MM.1S (cell line): ENCODE measurements around the gene PTGS2.

Experiments used
- DNase-seq: peaks from one replicate; pipeline ENCODE4 v3.0.0-alpha.2; 2015
- H2AFZ ChIP-seq: fragments of 300-600 bp; sonication (generic); 2 replicates; pipeline ENCODE4 v1.6.0; 2016; ENCODE audit warnings: antibody characterized with exemption, low read length
- H3F3A ChIP-seq: fragments of 300-600 bp; sonication (generic); 2 replicates; pipeline ENCODE4 v1.6.1; 2016; ENCODE audit warnings: mild to moderate bottlenecking, antibody characterized with exemption, low read length, moderate library complexity, mixed read lengths; ENCODE audit not compliant: insufficient read depth
- H3K27ac ChIP-seq: fragments of 300-600 bp; sonication (generic); 2 replicates; pipeline ENCODE4 v1.5.1; 2016; ENCODE audit warnings: mild to moderate bottlenecking, low read length
- H3K27me3 ChIP-seq: fragments of 300-600 bp; sonication (generic); replicated peaks from 2 replicates; pipeline ENCODE4 v1.6.0; 2016; ENCODE audit warnings: low read length; ENCODE audit not compliant: insufficient read depth
- H3K36me3 ChIP-seq: fragments of 300-600 bp; sonication (generic); replicated peaks from 2 replicates; pipeline ENCODE4 v1.6.1; 2016; ENCODE audit warnings: mild to moderate bottlenecking, low read length, mixed read lengths; ENCODE audit not compliant: insufficient read depth
- H3K4me1 ChIP-seq: fragments of 300-600 bp; sonication (generic); 2 replicates; pipeline ENCODE4 v1.6.1; 2016; ENCODE audit warnings: low read length, mixed read lengths
- H3K4me2 ChIP-seq: fragments of 300-600 bp; sonication (generic); 2 replicates; pipeline ENCODE4 v1.6.0; 2016; ENCODE audit warnings: low read depth, low read length
- H3K4me3 ChIP-seq: fragments of 300-600 bp; sonication (generic); 2 replicates; pipeline ENCODE4 v1.5.1; 2016; ENCODE audit warnings: low read length, mixed read lengths
- H3K79me2 ChIP-seq: fragments of 300-600 bp; sonication (generic); 2 replicates; pipeline ENCODE4 v1.6.1; 2016; ENCODE audit warnings: mixed run types, low read length, mixed read lengths
- H3K9ac ChIP-seq: fragments of 300-600 bp; sonication (generic); 2 replicates; pipeline ENCODE4 v1.6.1; 2016; ENCODE audit warnings: low read length, mixed read lengths
- H3K9me2 ChIP-seq: fragments of 300-600 bp; sonication (generic); replicated peaks from 2 replicates; pipeline ENCODE4 v1.6.1; 2016; ENCODE audit warnings: mild to moderate bottlenecking, low read length, mixed read lengths; ENCODE audit not compliant: insufficient read depth
- H3K9me3 ChIP-seq: fragments of 300-600 bp; sonication (generic); replicated peaks from 2 replicates; pipeline ENCODE4 v1.6.1; 2016; ENCODE audit warnings: mild to moderate bottlenecking, low read length, mixed read lengths; ENCODE audit not compliant: insufficient read depth
- H4K20me1 ChIP-seq: fragments of 300-600 bp; sonication (generic); 2 replicates; pipeline ENCODE4 v1.6.1; 2016; ENCODE audit warnings: mild to moderate bottlenecking, low read length, moderate library complexity, mixed read lengths; ENCODE audit not compliant: insufficient read depth
- EZH2 ChIP-seq: fragments of 300-600 bp; sonication (generic); optimal IDR thresholded peaks from 2 replicates; pipeline ENCODE3; 2017; ENCODE audit warnings: low read depth, mild to moderate bottlenecking, antibody characterized with exemption, low read length, mixed read lengths
- EZH2phosphoT487 ChIP-seq: fragments of 300-600 bp; sonication (generic); IDR thresholded peaks from 2 replicates; pipeline ENCODE4 v1.6.1; 2018; ENCODE audit warnings: antibody characterized with exemption, low read length
- TF ChIP-seq, protein P1 (sequence below): fragments of 300-600 bp; sonication (generic); IDR thresholded peaks from 2 replicates; pipeline ENCODE4 v1.5.1; 2016; ENCODE audit warnings: antibody characterized with exemption, low read length, mixed read lengths

PTGS2 gene

DNA sequence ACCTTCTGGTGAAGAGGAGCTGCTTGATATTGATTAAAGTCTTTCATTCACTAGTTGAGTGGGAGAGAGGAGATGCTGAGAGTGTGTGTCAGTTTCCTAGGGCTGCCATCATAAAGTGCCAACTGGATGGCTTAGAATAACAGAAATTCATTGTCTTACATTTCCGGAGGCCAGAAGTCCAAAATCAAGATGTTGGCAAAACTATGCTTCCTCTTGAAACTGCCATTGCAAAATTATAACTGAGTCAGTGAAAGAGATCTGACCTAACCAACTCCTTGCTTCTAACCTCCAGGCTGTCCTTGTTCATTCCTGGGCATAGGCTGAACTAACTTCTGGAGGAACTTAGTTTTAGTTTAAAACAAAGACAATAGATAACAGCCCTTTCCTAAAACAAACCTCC, 47.1 kb downstream of the PTGS2 start:
- Histone ChIP-seq H3K9ac (no peak overlapping the region), H4K20me1 (no peaks in the 10 kb centered on the region), H3K9me2 (no peaks in the 10 kb centered on the region), H3F3A (no peaks in the 10 kb centered on the region), H3K36me3 (no peaks in the 10 kb centered on the region), H3K27me3 (no peaks in the 10 kb centered on the region), H3K4me1 (peaks cover 7% of the 10 kb centered on the region), H2AFZ (no peak overlapping the region), H3K4me2 (no peak overlapping the region), H3K9me3 (no peaks in the 10 kb centered on the region), H3K27ac (no peak overlapping the region), H3K4me3 (no peak overlapping the region), H3K79me2 (no peaks in the 10 kb centered on the region)
- no peak for TF ChIP-seq EZH2phosphoT487
- TF ChIP-seq, protein P1, sequence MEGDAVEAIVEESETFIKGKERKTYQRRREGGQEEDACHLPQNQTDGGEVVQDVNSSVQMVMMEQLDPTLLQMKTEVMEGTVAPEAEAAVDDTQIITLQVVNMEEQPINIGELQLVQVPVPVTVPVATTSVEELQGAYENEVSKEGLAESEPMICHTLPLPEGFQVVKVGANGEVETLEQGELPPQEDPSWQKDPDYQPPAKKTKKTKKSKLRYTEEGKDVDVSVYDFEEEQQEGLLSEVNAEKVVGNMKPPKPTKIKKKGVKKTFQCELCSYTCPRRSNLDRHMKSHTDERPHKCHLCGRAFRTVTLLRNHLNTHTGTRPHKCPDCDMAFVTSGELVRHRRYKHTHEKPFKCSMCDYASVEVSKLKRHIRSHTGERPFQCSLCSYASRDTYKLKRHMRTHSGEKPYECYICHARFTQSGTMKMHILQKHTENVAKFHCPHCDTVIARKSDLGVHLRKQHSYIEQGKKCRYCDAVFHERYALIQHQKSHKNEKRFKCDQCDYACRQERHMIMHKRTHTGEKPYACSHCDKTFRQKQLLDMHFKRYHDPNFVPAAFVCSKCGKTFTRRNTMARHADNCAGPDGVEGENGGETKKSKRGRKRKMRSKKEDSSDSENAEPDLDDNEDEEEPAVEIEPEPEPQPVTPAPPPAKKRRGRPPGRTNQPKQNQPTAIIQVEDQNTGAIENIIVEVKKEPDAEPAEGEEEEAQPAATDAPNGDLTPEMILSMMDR = no peak
- TF ChIP-seq EZH2 = no peak
- no peak for DNase-seq

DNA sequence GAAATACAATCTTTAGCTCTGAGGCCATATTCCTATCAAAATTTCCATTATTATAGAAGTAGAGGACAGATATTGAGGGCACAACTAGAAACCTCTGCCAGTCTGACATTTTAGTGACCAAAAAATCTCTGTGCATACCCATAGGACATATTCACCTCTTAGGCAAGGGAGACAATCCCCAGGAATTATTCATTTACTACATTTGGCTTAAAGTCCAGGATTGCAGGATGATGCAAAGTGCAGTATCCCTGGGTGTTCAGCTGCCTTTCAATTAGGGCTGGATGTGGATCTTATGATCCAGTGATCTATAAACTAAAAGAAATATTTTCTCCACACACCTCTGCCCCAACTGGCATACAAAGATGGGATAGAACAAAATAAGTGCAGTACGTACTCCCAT, 50.9 kb downstream of the PTGS2 start:
- Histone ChIP-seq H3K79me2 (no peaks in the 10 kb centered on the region), H2AFZ (no peak overlapping the region), H3K9me2 (no peaks in the 10 kb centered on the region), H3K27ac (no peak overlapping the region), H3K4me2 (no peak overlapping the region), H4K20me1 (no peaks in the 10 kb centered on the region), H3K4me1 (peaks cover 21% of the 10 kb centered on the region), H3F3A (0 out of 2 replicates have a peak, but pooled peaks cover 3% of the 10 kb centered on the region), H3K9me3 (no peaks in the 10 kb centered on the region), H3K36me3 (no peaks in the 10 kb centered on the region), H3K27me3 (no peaks in the 10 kb centered on the region), H3K4me3 (no peak overlapping the region), H3K9ac (no peak overlapping the region)
- TF ChIP-seq, protein P1 = no peak
- no peak for TF ChIP-seq EZH2
- no peak for TF ChIP-seq EZH2phosphoT487
- no peak for DNase-seq

DNA sequence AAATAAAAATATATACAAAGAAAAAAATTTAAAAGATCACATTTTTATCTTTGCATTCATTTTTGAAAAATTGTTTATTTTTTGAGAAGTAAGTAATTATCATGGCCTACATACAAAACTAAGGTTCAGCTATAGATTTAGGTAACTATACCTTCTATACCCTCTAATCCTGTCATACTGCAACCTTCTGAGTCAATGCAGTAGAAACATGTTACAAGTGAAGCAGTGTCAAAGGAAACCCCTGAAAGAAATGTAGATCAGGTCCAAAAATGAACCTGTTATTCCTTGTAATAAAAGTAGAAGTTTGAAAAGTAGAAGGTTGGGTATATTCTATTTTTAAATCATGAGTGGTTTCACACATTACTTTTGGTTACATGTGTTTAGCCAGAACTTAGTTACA, 51.3 kb downstream of the PTGS2 start:
- Histone ChIP-seq H3K79me2 (no peaks in the 10 kb centered on the region), H3K4me2 (no peak overlapping the region)
- no peak for TF ChIP-seq EZH2
- no peak for TF ChIP-seq EZH2phosphoT487
- TF ChIP-seq, protein P1 = no peak

More for the DNA sequence above, 51.3 kb downstream of the PTGS2 start:
- H4K20me1 ChIP-seq = no peaks in the 10 kb centered on the region
- H3K9me2 ChIP-seq = no peaks in the 10 kb centered on the region
- peaks cover 21% of the 10 kb centered on the region for H3K4me1 ChIP-seq
- no peak overlapping the region for H2AFZ ChIP-seq
- no peak overlapping the region for H3K27ac ChIP-seq
- no peaks in the 10 kb centered on the region for H3K36me3 ChIP-seq
- DNase-seq = no peak
- 0 out of 2 replicates have a peak, but pooled peaks cover 3% of the 10 kb centered on the region for H3F3A ChIP-seq
- no peak overlapping the region for H3K4me3 ChIP-seq
- H3K27me3 ChIP-seq = no peaks in the 10 kb centered on the region
- H3K9me3 ChIP-seq = no peaks in the 10 kb centered on the region
- H3K9ac ChIP-seq = no peak overlapping the region
